Type B pancreatic cell (in vitro differentiated cells): Measurements from ENCODE around the gene ACP6. TPM values are rescaled to one million over a fixed set of nuclear protein-coding genes. Genes with fewer than 3 reads are reported as not detected.
"Not testable (repeated sequence)": the region's sequence is repeated elsewhere in the genome, so short reads cannot be mapped to it uniquely, and the experiment has no call there.

Experiments used
- DNase-seq: peaks from one replicate; pipeline ENCODE4 v3.0.0; 2021; ENCODE audit warnings: mixed read lengths; ENCODE audit not compliant: unreplicated experiment; ENCODE audit errors: extremely low spot score
- H3K27ac Mint-ChIP-seq: 2 replicates; pipeline ENCODE4 v1.8.0; 2021; ENCODE audit warnings: mild to moderate bottlenecking, mixed read lengths
- H3K27me3 Mint-ChIP-seq: 2 replicates; pipeline ENCODE4 v1.8.0; 2021; ENCODE audit warnings: mixed read lengths
- H3K36me3 Mint-ChIP-seq: 2 replicates; pipeline ENCODE4 v1.8.0; 2021; ENCODE audit warnings: mixed read lengths
- H3K4me1 Mint-ChIP-seq: one replicate; pipeline ENCODE4 v1.8.0; 2021; ENCODE audit warnings: mixed read lengths; ENCODE audit not compliant: unreplicated experiment
- H3K4me3 Mint-ChIP-seq: 2 replicates; pipeline ENCODE4 v1.8.0; 2021; ENCODE audit warnings: mild to moderate bottlenecking, mixed read lengths
- H3K9me3 Mint-ChIP-seq: 2 replicates; pipeline ENCODE4 v1.8.0; 2021; ENCODE audit warnings: mixed read lengths
- CTCF ChIP-seq: fragments of 200-600 bp; sonication (generic); conservative IDR thresholded peaks from 2 replicates; pipeline ENCODE4 v1.5.0; 2021; ENCODE audit warnings: antibody characterized with exemption, mild to moderate bottlenecking
- total RNA-seq: library from RNA; stranded (reverse); gene quantifications from 2 replicates; pipeline ENCODE4 v1.2.1, GENCODE V29; 2021; ENCODE audit warnings: low replicate concordance

The ACP6 gene
- total RNA-seq, 1 donor from 2014 or later, result 28.8 TPM

- no peak overlapping the region for H3K27ac Mint-ChIP-seq
- peaks cover 10% of the 10 kb centered on the region for H3K4me1 Mint-ChIP-seq
- no peak overlapping the region for H3K4me3 Mint-ChIP-seq
- no peak for DNase-seq
- H3K9me3 Mint-ChIP-seq, result no peaks in the 10 kb centered on the region
- no peak for TF ChIP-seq CTCF
- peaks cover 58% of the 10 kb centered on the region for H3K36me3 Mint-ChIP-seq
- no peaks in the 10 kb centered on the region for H3K27me3 Mint-ChIP-seq
Observed at GRCh38 chr1:147619741-147620140, 50.6 kb downstream of the ACP6 start.

GRCh38 chr1:147618771-147619170, 51.6 kb downstream of the ACP6 start:
- Mint-ChIP-seq H3K27ac (no peak overlapping the region), H3K9me3 (no peaks in the 10 kb centered on the region), H3K4me3 (no peak overlapping the region), H3K27me3 (no peaks in the 10 kb centered on the region), H3K36me3 (peaks cover 66% of the 10 kb centered on the region), H3K4me1 (peaks cover 10% of the 10 kb centered on the region)
- TF ChIP-seq CTCF, result no peak
- no peak for DNase-seq

- no peak overlapping the region for H3K27ac Mint-ChIP-seq
- H3K4me3 Mint-ChIP-seq, result no peak overlapping the region
- no peaks in the 10 kb centered on the region for H3K9me3 Mint-ChIP-seq
Observed at GRCh38 chr1:147618077-147618569, 52.2 kb downstream of the ACP6 start.

GRCh38 chr1:147614966-147615365, 55.4 kb downstream of the ACP6 start:
- not testable (repeated sequence) for H3K4me3 Mint-ChIP-seq, H3K27ac Mint-ChIP-seq, H3K27me3 Mint-ChIP-seq, DNase-seq, H3K4me1 Mint-ChIP-seq, H3K9me3 Mint-ChIP-seq
- H3K36me3 Mint-ChIP-seq, result peaks cover 47% of the 10 kb centered on the region

More at GRCh38 chr1:147618077-147618569, 52.2 kb downstream of the ACP6 start:
- Mint-ChIP-seq H3K36me3 (peaks cover 63% of the 10 kb centered on the region), H3K4me1 (peaks cover 10% of the 10 kb centered on the region), H3K27me3 (no peaks in the 10 kb centered on the region)
- no peak for DNase-seq
- TF ChIP-seq CTCF, result no peak

GRCh38 chr1:147613506-147613905, 56.8 kb downstream of the ACP6 start:
- H3K9me3 Mint-ChIP-seq, result no peaks in the 10 kb centered on the region
- no peak for DNase-seq
- peaks cover 40% of the 10 kb centered on the region for H3K36me3 Mint-ChIP-seq
- no peak overlapping the region for H3K4me3 Mint-ChIP-seq
- H3K4me1 Mint-ChIP-seq, result peaks cover 4% of the 10 kb centered on the region
- no peak overlapping the region for H3K27ac Mint-ChIP-seq
- no peaks in the 10 kb centered on the region for H3K27me3 Mint-ChIP-seq
- no peak for TF ChIP-seq CTCF

GRCh38 chr1:147612366-147612765, 58.0 kb downstream of the ACP6 start:
- Mint-ChIP-seq H3K36me3 (peaks cover 40% of the 10 kb centered on the region), H3K9me3 (no peaks in the 10 kb centered on the region), H3K4me1 (peaks cover 4% of the 10 kb centered on the region), H3K27me3 (no peaks in the 10 kb centered on the region), H3K27ac (peak overlapping the region; percentile 40), H3K4me3 (no peak overlapping the region)
- DNase-seq, result no peak
- TF ChIP-seq CTCF, result no peak
